IMR-90 (cell line): ENCODE results near the gene RAB40A. TPM values are rescaled to one million over a fixed set of nuclear protein-coding genes. Genes with fewer than 3 reads are reported as not detected.

Experiments used
- ATAC-seq: fragments of 200-7000 bp; cut with Tn5 transposase; 2 replicates; pipeline ENCODE4 v1.9.1; 2020; ENCODE audit warnings: low read depth, mild to moderate bottlenecking, moderate library complexity
- BruUV-seq: library from RNA; stranded (reverse); fragments of 400-500 nt; replicated peaks from 2 replicates; lab custom pipeline; 2021; lab: Mats Ljungman, UMichigan
- CTCF ChIA-PET: fragments of 300-600 bp; formaldehyde crosslinking; extraction: SDS; loops from one replicate; lab custom pipeline; 2021; ENCODE audit warnings: antibody characterized with exemption; lab: Yijun Ruan, JAX
- POLR2A ChIA-PET: fragments of 300-600 bp; sonication (Branson Sonifier 250); formaldehyde crosslinking; loops from one replicate; lab custom pipeline; 2022; ENCODE audit warnings: antibody characterized with exemption; ENCODE audit not compliant: unreplicated experiment; lab: Charles Lee
- DNase-seq: peaks from one replicate; pipeline ENCODE4 v3.0.0; 2013
- H2AFZ ChIP-seq: replicated peaks from 2 replicates; pipeline ENCODE3; 2013; ENCODE audit warnings: low read length, mild to moderate bottlenecking; ENCODE audit not compliant: poor library complexity
- H2AK5ac ChIP-seq: 2 replicates; pipeline ENCODE4 v1.6.1; 2013; ENCODE audit warnings: low read depth, low read length, inconsistent platforms
- H2AK9ac ChIP-seq: replicated peaks from 2 replicates; pipeline ENCODE3; 2013; ENCODE audit warnings: mild to moderate bottlenecking, low read depth, low read length, moderate library complexity; ENCODE audit not compliant: poor library complexity
- H2BK120ac ChIP-seq: 2 replicates; pipeline ENCODE4 v1.6.1; 2013; ENCODE audit warnings: low read depth, low read length, inconsistent platforms
- H2BK15ac ChIP-seq: 3 replicates; pipeline ENCODE4 v1.6.1; 2013; ENCODE audit warnings: low read depth, low read length, inconsistent platforms
- H2BK20ac ChIP-seq: 2 replicates; pipeline ENCODE4 v1.6.1; 2013; ENCODE audit warnings: low read depth, mild to moderate bottlenecking, inconsistent platforms, low read length, moderate library complexity
- H2BK5ac ChIP-seq: 2 replicates; pipeline ENCODE4 v1.6.1; 2013; ENCODE audit warnings: mild to moderate bottlenecking, low read depth, low read length, inconsistent platforms; ENCODE audit not compliant: poor library complexity, severe bottlenecking
- H3K14ac ChIP-seq: replicated peaks from 2 replicates; pipeline ENCODE4 v1.6.1; 2013; ENCODE audit warnings: low read depth, low read length, inconsistent platforms
- H3K18ac ChIP-seq: 2 replicates; pipeline ENCODE4 v1.6.1; 2013; ENCODE audit warnings: low read depth, low read length, control low read depth
- H3K23ac ChIP-seq: 2 replicates; pipeline ENCODE4 v1.6.1; 2013; ENCODE audit warnings: low read depth, low read length, inconsistent platforms
- H3K27ac ChIP-seq: 2 replicates; pipeline ENCODE4 v1.5.1; 2013; ENCODE audit warnings: mild to moderate bottlenecking, control low read depth, low read length; ENCODE audit not compliant: insufficient read depth
- H3K27me3 ChIP-seq: 2 replicates; pipeline ENCODE4 v1.6.1; 2013; ENCODE audit warnings: low read length; ENCODE audit not compliant: control insufficient read depth, insufficient read depth
- H3K36me3 ChIP-seq: 2 replicates; pipeline ENCODE4 v1.6.1; 2013; ENCODE audit warnings: low read length, mixed read lengths; ENCODE audit not compliant: control insufficient read depth, insufficient read depth
- H3K4ac ChIP-seq: 2 replicates; pipeline ENCODE4 v1.6.1; 2013; ENCODE audit warnings: low read depth, low read length, inconsistent platforms
- H3K4me1 ChIP-seq: 2 replicates; pipeline ENCODE4 v1.6.1; 2013; ENCODE audit warnings: low read length, mixed read lengths; ENCODE audit not compliant: control insufficient read depth, insufficient read depth
- H3K4me2 ChIP-seq: 2 replicates; pipeline ENCODE4 v1.6.1; 2013; ENCODE audit warnings: low read depth, mild to moderate bottlenecking, control low read depth, low read length, moderate library complexity
- H3K4me3 ChIP-seq: 2 replicates; pipeline ENCODE4 v1.5.1; 2013; ENCODE audit warnings: low read depth, mild to moderate bottlenecking, control low read depth, low read length, moderate library complexity; ENCODE audit not compliant: insufficient read depth
- H3K56ac ChIP-seq: 2 replicates; pipeline ENCODE4 v1.6.1; 2013; ENCODE audit warnings: low read length, inconsistent platforms; ENCODE audit not compliant: insufficient read depth; ENCODE audit errors: extremely low read depth
- H3K79me1 ChIP-seq, 2 experiments: 2 replicates each; pipeline ENCODE4 v1.6.1; 2013; ENCODE audit warnings: low read length in 2 of 2, inconsistent platforms in 1 of 2, low read depth in 1 of 2
- H3K9ac ChIP-seq: 2 replicates; pipeline ENCODE4 v1.6.1; 2013; ENCODE audit warnings: low read depth, low read length, control low read depth
- H3K9me1 ChIP-seq: 2 replicates; pipeline ENCODE4 v1.6.1; 2013; ENCODE audit warnings: low read length, inconsistent platforms; ENCODE audit not compliant: insufficient read depth
- H3K9me3 ChIP-seq: 2 replicates; pipeline ENCODE4 v1.6.1; 2013; ENCODE audit warnings: low read length; ENCODE audit not compliant: control insufficient read depth, insufficient read depth
- H4K20me1 ChIP-seq: 2 replicates; pipeline ENCODE4 v1.6.1; 2013; ENCODE audit warnings: low read length, inconsistent platforms; ENCODE audit not compliant: insufficient read depth
- H4K5ac ChIP-seq: 2 replicates; pipeline ENCODE4 v1.6.1; 2013; ENCODE audit warnings: mild to moderate bottlenecking, low read depth, low read length, control low read depth
- H4K8ac ChIP-seq, 2 experiments: 2 replicates each; pipeline ENCODE4 v1.6.1; 2013; ENCODE audit warnings: low read depth in 2 of 2, low read length in 2 of 2, control low read depth in 1 of 2, inconsistent platforms in 1 of 2
- H4K91ac ChIP-seq: 2 replicates; pipeline ENCODE4 v1.6.1; 2013; ENCODE audit warnings: low read depth, low read length, inconsistent platforms; ENCODE audit not compliant: insufficient read depth
- MAFK ChIP-seq: IDR thresholded peaks from 2 replicates; pipeline ENCODE4 v1.6.1; 2012; ENCODE audit warnings: low read depth, low read length, improper control_type of control experiment
- MXI1 ChIP-seq: IDR thresholded peaks from 2 replicates; pipeline ENCODE4 v1.6.1; 2012; ENCODE audit warnings: low read depth, mild to moderate bottlenecking, low read length, moderate library complexity, borderline replicate concordance
- NFE2L2 ChIP-seq: fragments of 150-350 bp; IDR thresholded peaks from 2 replicates; pipeline ENCODE4 v1.6.1; 2016; ENCODE audit warnings: low read depth, mild to moderate bottlenecking, low read length
- POLR2A ChIP-seq: IDR thresholded peaks from 2 replicates; pipeline ENCODE4 v1.6.1; 2012; ENCODE audit warnings: mild to moderate bottlenecking, low read depth, low read length
- RAD21 ChIP-seq: IDR thresholded peaks from 2 replicates; pipeline ENCODE4 v1.6.1; 2012; ENCODE audit warnings: low read length, improper control_type of control experiment
- RFX5 ChIP-seq: IDR thresholded peaks from 2 replicates; pipeline ENCODE4 v1.8.0; 2012; ENCODE audit warnings: low read depth, mild to moderate bottlenecking, low read length, moderate library complexity
- SMC3 ChIP-seq: fragments of 150-350 bp; IDR thresholded peaks from 2 replicates; pipeline ENCODE4 v1.6.1; 2016; ENCODE audit warnings: low read depth, mild to moderate bottlenecking, antibody characterized with exemption, low read length, moderate library complexity
- USF2 ChIP-seq: fragments of 150-350 bp; IDR thresholded peaks from 2 replicates; pipeline ENCODE4 v1.6.1; 2017; ENCODE audit warnings: mild to moderate bottlenecking, antibody characterized with exemption, low read length, low read depth
- dilution Hi-C: fragments of 300-500 bp; cut with HindIII; formaldehyde crosslinking; loops from one replicate; pipeline ENCODE4 v1.14.3; 2018; ENCODE audit warnings: low sequenced_read_pairs; ENCODE audit not compliant: unreplicated experiment
- in situ Hi-C: fragments of 300-500 bp; cut with MboI; formaldehyde crosslinking; loops from 3 replicates; pipeline ENCODE4 v1.14.3; 2019; ENCODE audit warnings: low sequenced_read_pairs, inconsistent platforms, mixed read lengths
- intact Hi-C: fragments of 100-400 bp; cut with micrococcal nuclease; formaldehyde crosslinking; loops from 2 replicates; pipeline ENCODE4 v1.10.0; 2022
- polyA plus RNA-seq, 3 experiments: library from polyadenylated mRNA; depleted of rRNA; stranded (reverse); fragments of >200 nt; gene quantifications; 2 replicates each; pipeline ENCODE4 v1.2.3, GENCODE V29; 2012; ENCODE audit warnings: low replicate concordance in 1 of 3
- total RNA-seq: library from RNA; depleted of rRNA; stranded (reverse); fragments of >200 nt; gene quantifications from 2 replicates; pipeline ENCODE4 v1.2.3, GENCODE V29; 2012

RAB40A gene
- total and polyA plus RNA-seq, 2 of the 4 experiments (the other 2 are of a cell fraction): under 0.01 to 0.26 TPM

- TF ChIP-seq RFX5 (no peak), USF2 (no peak), POLR2A (no peak), MXI1 (no peak), RAD21 (no peak), MAFK (no peak), NFE2L2 (no peak), SMC3 (no peak)
- Histone ChIP-seq H3K56ac (no peak overlapping the region), H2AFZ (no peak overlapping the region), H3K14ac (no peak overlapping the region; the same call in 1 of the 2 replicates), H2BK15ac (no peak overlapping the region), H2BK20ac (peak overlapping the region; percentile 39; the same call in 1 of the 2 replicates), H4K91ac (peak overlapping the region; percentile 68; the same call in 1 of the 2 replicates), H3K9me1 (no peaks in the 10 kb centered on the region), H2BK5ac (peak overlapping the region; percentile 64), H3K23ac (no peak overlapping the region), H3K27me3 (peaks cover 4% of the 10 kb centered on the region; the same call in 1 of the 2 replicates), H3K36me3 (no peaks in the 10 kb centered on the region), H2AK5ac (no peak overlapping the region), H2BK120ac (peak overlapping the region; percentile 42; the same call in 1 of the 2 replicates), H3K4me3 (no peak overlapping the region), H4K20me1 (no peaks in the 10 kb centered on the region), H4K5ac (peak overlapping the region; percentile 54; the same call in 1 of the 2 replicates), H3K27ac (peak overlapping the region; percentile 48; the same call in 1 of the 2 replicates), H2AK9ac (no peak overlapping the region), H3K18ac (peak overlapping the region; percentile 38; the same call in 1 of the 2 replicates), H3K9ac (no peak overlapping the region), H3K79me1 (no peaks in the 10 kb centered on the region), H3K9me3 (no peaks in the 10 kb centered on the region), H3K4me2 (no peak overlapping the region), H3K4ac (0 out of 2 replicates have a peak overlapping the region, but pooled peaks have one; percentile 33), H4K8ac (peak overlapping the region; percentile 50 to 69; a peak in 3 of 4 replicates), H3K4me1 (peaks cover 2% of the 10 kb centered on the region)
- POLR2A ChIA-PET: no interaction called here
- BruUV-seq: no TSS peak
- intact Hi-C loops: loop anchor here (5.0 kb wide), 1 partner anchor 94 kb away; no protein-coding TSS in a partner anchor
- dilution Hi-C loops: no loop called here
- CTCF ChIA-PET: no interaction called here
- DNase-seq: peak; percentile 21
- in situ Hi-C loops: loop anchor here (5.0 to 25.0 kb wide), 3 partner anchors 136 to 599 kb away; no protein-coding TSS in a partner anchor
- ATAC-seq: peak; percentile 63
Observed at GRCh38 chrX:103538728-103539127, 19.4 kb upstream of the RAB40A start.
